Fibroblast of pulmonary artery (primary cell): Measurements from ENCODE around the gene KLF5.

ENCODE experiments used
- DNase-seq: peaks from one replicate; pipeline ENCODE4 v3.0.0-alpha.2; 2010; ENCODE audit warnings: low read depth
- H3K4me3 ChIP-seq: replicated peaks from 2 replicates; pipeline ENCODE4 v1.5.1; 2011; ENCODE audit warnings: low read depth, mild to moderate bottlenecking, control low read depth, low read length, moderate library complexity
- CTCF ChIP-seq: IDR thresholded peaks from 2 replicates; pipeline ENCODE4 v1.5.1; 2011; ENCODE audit warnings: mild to moderate bottlenecking, control low read depth, low read length, inconsistent platforms; ENCODE audit errors: missing control alignments

The KLF5 gene

DNA sequence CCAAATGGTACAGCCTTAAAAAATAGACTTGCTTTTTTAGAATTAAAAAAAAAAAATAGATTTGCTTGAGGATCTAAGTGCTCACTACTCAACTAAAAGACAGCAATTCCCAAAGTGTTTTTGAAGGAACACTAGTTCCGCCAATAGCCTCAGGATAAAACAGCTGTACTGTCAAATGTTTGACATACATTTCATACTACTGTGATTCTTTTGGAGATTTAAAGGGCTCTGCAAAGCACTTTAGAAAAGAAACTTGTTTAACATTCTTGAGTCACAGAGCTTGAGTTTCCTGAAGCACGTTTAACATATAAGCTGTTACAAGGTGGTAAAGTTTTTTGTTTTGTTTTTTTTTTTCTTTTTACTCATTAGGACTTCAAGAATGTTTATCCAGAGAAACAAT lies 23.1 kb upstream of the KLF5 start:
- H3K4me3 ChIP-seq, result no peak overlapping the region
- TF ChIP-seq CTCF, result no peak
- no peak for DNase-seq

GRCh38 chr13:73036566-73036965 lies 22.2 kb upstream of the KLF5 start:
- TF ChIP-seq CTCF, result no peak
- H3K4me3 ChIP-seq, result no peak overlapping the region
- no peak for DNase-seq

- DNase-seq, result no peak
- no peak overlapping the region for H3K4me3 ChIP-seq
- TF ChIP-seq CTCF, result no peak
These were observed 20.7 kb upstream of the KLF5 start for GRCh38 chr13:73038064-73038463.

DNA sequence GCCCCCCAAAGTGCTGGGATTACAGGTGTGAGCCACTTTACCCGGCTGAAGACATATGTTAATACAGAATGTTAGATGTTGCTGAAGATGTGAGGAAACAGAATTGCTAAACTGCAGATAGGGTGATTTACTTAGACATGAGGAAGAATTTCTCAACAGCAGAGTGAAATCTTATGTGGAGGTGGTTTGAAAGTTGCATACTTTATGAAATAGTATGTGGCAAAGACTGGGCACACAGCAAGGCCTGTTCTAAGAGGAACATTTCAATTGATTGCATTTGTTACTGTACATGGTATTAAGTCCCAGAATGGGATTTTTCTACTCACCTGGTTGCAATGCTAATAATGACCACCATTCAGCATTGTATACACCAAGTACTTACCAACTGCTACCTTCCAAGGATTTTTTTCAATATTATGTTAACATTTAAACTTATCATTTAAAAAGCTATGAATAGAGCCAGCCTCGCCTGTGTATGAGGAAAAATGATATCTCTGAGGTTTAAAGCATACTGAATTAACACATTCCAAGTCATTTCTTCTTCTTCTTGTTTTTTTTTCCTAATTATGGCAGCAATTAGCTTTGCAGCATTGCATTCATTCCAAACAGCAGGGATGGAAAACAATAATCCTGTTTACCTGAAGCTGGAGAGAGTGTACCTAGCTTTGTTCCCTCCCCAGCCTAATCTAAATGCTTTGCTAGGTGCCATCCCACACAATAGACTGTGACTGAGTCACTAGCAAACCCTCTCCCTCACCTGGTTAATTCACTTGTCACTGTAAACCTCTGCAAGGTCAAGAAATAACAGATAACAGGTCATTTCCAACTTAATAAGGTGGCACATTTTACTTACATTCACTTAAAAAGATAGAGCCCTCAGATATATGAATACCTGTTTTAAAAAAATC lies 19.4 kb upstream of the KLF5 start:
- no peak for TF ChIP-seq CTCF
- no peak for DNase-seq
- H3K4me3 ChIP-seq, result no peak overlapping the region

- DNase-seq, result no peak
- no peak for TF ChIP-seq CTCF
- H3K4me3 ChIP-seq, result no peak overlapping the region
These were observed 18.3 kb upstream of the KLF5 start for GRCh38 chr13:73040484-73040883.

- no peak for DNase-seq
- TF ChIP-seq CTCF, result no peak
- no peak overlapping the region for H3K4me3 ChIP-seq
These were observed 17.7 kb upstream of the KLF5 start for GRCh38 chr13:73040968-73041596.
